CD14-positive monocyte (primary cell): ENCODE data around the gene DOCK4. TPM values are rescaled to one million over a fixed set of nuclear protein-coding genes. Genes with fewer than 3 reads are reported as not detected.
A peak's percentile ranks its signal among the peaks of the same experiment; 100 is the strongest.

Experiments
- DNase-seq, 3 donors: peaks; one replicate each; pipeline ENCODE4 v3.0.0-alpha.2; 2011 to 2022
- H2AFZ ChIP-seq: 2 replicates; pipeline ENCODE4 v1.6.0; 2012; ENCODE audit warnings: mild to moderate bottlenecking, low read depth, low read length, inconsistent platforms; ENCODE audit not compliant: insufficient read depth, poor library complexity, severe bottlenecking
- H3K27ac ChIP-seq, 2 donors: 1 replicate in 1 of 2; 2 replicates in 1 of 2; pipeline ENCODE4 v1.5.1; 2012 to 2013; ENCODE audit warnings: low read length in 2 of 2, control low read depth in 1 of 2, inconsistent platforms in 1 of 2, low read depth in 1 of 2, mild to moderate bottlenecking in 1 of 2
- H3K27me3 ChIP-seq, 2 donors: one replicate each; pipeline versions ENCODE4 v1.6.0 to v1.6.1; 2011 to 2013; ENCODE audit warnings: low read length in 2 of 2; ENCODE audit not compliant: control insufficient read depth in 2 of 2, insufficient read depth in 2 of 2
- H3K36me3 ChIP-seq, 2 donors: replicated peaks in 1 of 2; 1 replicate in 1 of 2; 2 replicates in 1 of 2; pipeline versions ENCODE4 v1.5.1 to v1.6.1; 2012 to 2013; ENCODE audit warnings: low read length in 2 of 2, control low read depth in 1 of 2, inconsistent platforms in 1 of 2, mild to moderate bottlenecking in 1 of 2; ENCODE audit not compliant: insufficient read depth in 2 of 2, control insufficient read depth in 1 of 2
- H3K4me1 ChIP-seq, 2 donors: 1 replicate in 1 of 2; 2 replicates in 1 of 2; pipeline versions ENCODE4 v1.5.1 to v1.6.1; 2012 to 2013; ENCODE audit warnings: low read length in 2 of 2, control low read depth in 1 of 2, inconsistent platforms in 1 of 2, mild to moderate bottlenecking in 1 of 2, moderate library complexity in 1 of 2; ENCODE audit not compliant: insufficient read depth in 2 of 2, control insufficient read depth in 1 of 2
- H3K4me2 ChIP-seq: replicated peaks from 2 replicates; pipeline ENCODE3; 2012; ENCODE audit warnings: low read length, moderate library complexity, mild to moderate bottlenecking; ENCODE audit not compliant: poor library complexity, severe bottlenecking; ENCODE audit errors: extremely low read depth
- H3K4me3 ChIP-seq, 3 experiments: fragments of 200-600 bp in 1 of 3; sonication (generic) in 1 of 3; replicated peaks in 1 of 3; 1 replicate in 2 of 3; 2 replicates in 1 of 3; pipeline ENCODE4 v1.5.1; 2011 to 2013; ENCODE audit warnings: low read length in 3 of 3, mild to moderate bottlenecking in 3 of 3, control low read depth in 2 of 3, low read depth in 2 of 3, inconsistent platforms in 1 of 3, moderate library complexity in 1 of 3
- H3K79me2 ChIP-seq: 2 replicates; pipeline ENCODE4 v1.6.0; 2012; ENCODE audit warnings: mild to moderate bottlenecking, control low read depth, inconsistent platforms, low read length, moderate library complexity; ENCODE audit not compliant: insufficient read depth
- H3K9ac ChIP-seq: 2 replicates; pipeline ENCODE4 v1.6.0; 2017; ENCODE audit warnings: low read length, mild to moderate bottlenecking; ENCODE audit not compliant: insufficient read depth, poor library complexity, severe bottlenecking
- H3K9me3 ChIP-seq, 2 donors: replicated peaks in 1 of 2; 1 replicate in 1 of 2; 2 replicates in 1 of 2; pipeline versions ENCODE4 v1.5.1 to v1.6.1; 2012 to 2013; ENCODE audit warnings: low read length in 2 of 2, control low read depth in 1 of 2; ENCODE audit not compliant: control insufficient read depth in 1 of 2, insufficient read depth in 1 of 2
- H4K20me1 ChIP-seq: 2 replicates; pipeline ENCODE4 v1.6.0; 2012; ENCODE audit warnings: mild to moderate bottlenecking, low read length, control low read depth, moderate library complexity; ENCODE audit not compliant: insufficient read depth
- H3K27ac Mint-ChIP-seq, 7 donors: one replicate each; pipeline ENCODE4 v1.8.0; 2020; ENCODE audit warnings: mild to moderate bottlenecking in 7 of 7, mixed read lengths in 7 of 7, moderate library complexity in 6 of 7, inconsistent platforms in 2 of 7
- H3K27me3 Mint-ChIP-seq, 3 donors: one replicate each; pipeline ENCODE4 v1.8.0; 2021 to 2022; ENCODE audit warnings: low read depth in 3 of 3, mild to moderate bottlenecking in 3 of 3, mixed read lengths in 3 of 3, moderate library complexity in 3 of 3, inconsistent platforms in 1 of 3
- H3K36me3 Mint-ChIP-seq, 2 donors: one replicate each; pipeline ENCODE4 v1.8.0; 2020; ENCODE audit warnings: mixed read lengths in 2 of 2, inconsistent platforms in 1 of 2, mild to moderate bottlenecking in 1 of 2
- H3K4me1 Mint-ChIP-seq: one replicate; pipeline ENCODE4 v1.8.0; 2020; ENCODE audit warnings: mild to moderate bottlenecking, mixed read lengths
- H3K4me3 Mint-ChIP-seq, 2 donors: one replicate each; pipeline ENCODE4 v1.8.0; 2020; ENCODE audit warnings: mild to moderate bottlenecking in 2 of 2, mixed read lengths in 2 of 2, moderate library complexity in 1 of 2
- H3K9me3 Mint-ChIP-seq, 7 donors: one replicate each; pipeline ENCODE4 v1.8.0; 2020 to 2022; ENCODE audit warnings: mixed read lengths in 7 of 7, mild to moderate bottlenecking in 6 of 7, moderate library complexity in 6 of 7, inconsistent platforms in 2 of 7
- WGBS: methylation state at CpG from one replicate; pipeline ENCODE4 v1.1.5; 2013; ENCODE audit warnings: missing lambda C conversion rate; ENCODE audit not compliant: insufficient coverage; 5-methylcytosine and 5-hydroxymethylcytosine counted together
- intact Hi-C, 2 donors: fragments of 100-400 bp; cut with micrococcal nuclease; formaldehyde crosslinking; loops; one replicate each; pipeline versions ENCODE4 v1.15.0 to v1.15.1; 2023
- polyA plus RNA-seq, 3 donors: library from polyadenylated mRNA; depleted of rRNA in 1 of 3; unstranded in 2 of 3; stranded (reverse) in 1 of 3; fragments of 300-500 nt in 2 of 3; fragments of >200 nt in 1 of 3; fragmentation: Illumina TruSeq in 2 of 3; gene quantifications; 1 replicate in 2 of 3; 2 replicates in 1 of 3; pipeline ENCODE4 v1.2.3, GENCODE V29; 2012 to 2021
- TF ChIP-seq, protein P1 (sequence below): fragments of 200-600 bp; IDR thresholded peaks from one replicate; pipeline ENCODE4 v1.8.0; 2022; ENCODE audit warnings: antibody characterized with exemption, mild to moderate bottlenecking

The DOCK4 gene
- polyA plus RNA-seq, 3 donors: 1.3 to 5.0 (median 2.7) TPM

DNA sequence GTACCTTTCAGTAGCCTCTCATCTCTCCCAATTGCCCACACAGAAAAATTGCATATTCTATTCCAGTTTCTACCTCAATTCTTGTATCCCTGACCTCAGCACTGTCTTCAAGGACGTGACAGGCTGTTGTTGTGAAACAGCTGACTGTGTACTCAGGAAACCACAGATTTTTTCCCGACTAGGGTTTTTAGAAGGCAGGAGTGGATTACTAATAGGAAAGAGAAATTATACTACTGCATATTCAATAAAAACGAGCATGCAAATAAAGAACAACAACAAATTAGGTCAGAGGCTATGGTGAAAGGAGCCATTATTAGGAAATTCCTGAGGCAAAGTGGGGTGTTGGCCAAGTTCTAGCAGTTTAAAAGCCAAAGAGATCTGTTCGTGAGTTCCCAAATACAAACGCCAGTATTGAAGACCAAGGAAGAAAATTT, 93.4 kb downstream of the DOCK4 start:
- Histone ChIP-seq H3K9ac (no peak overlapping the region), H3K79me2 (no peaks in the 10 kb centered on the region), H3K27me3 (no peaks in the 10 kb centered on the region), H3K9me3 (no peaks in the 10 kb centered on the region), H4K20me1 (no peaks in the 10 kb centered on the region), H3K4me3 (no peak overlapping the region), H3K36me3 (no peaks in the 10 kb centered on the region), H3K27ac (no peak overlapping the region), H2AFZ (no peak overlapping the region), H3K4me1 (peaks cover 0 to 7% of the 10 kb centered on the region in 2 donors), H3K4me2 (no peak overlapping the region)
- Mint-ChIP-seq H3K27me3 (peaks cover 2 to 6% (median 4%) of the 10 kb centered on the region in 3 donors), H3K4me1 (peaks cover 9% of the 10 kb centered on the region), H3K27ac (peak overlapping the region in 6 of 7 donors; percentile 15 to 89 (median 66)), H3K36me3 (no peaks in the 10 kb centered on the region), H3K4me3 (no peak overlapping the region), H3K9me3 (peaks cover 0 to 4% (median 0%) of the 10 kb centered on the region in 7 donors)
- WGBS: 54% methylated on average over 2 of the region's 5 CpGs
- peak; percentile 51 to 89 (median 83) for DNase-seq
- TF ChIP-seq, protein P1, sequence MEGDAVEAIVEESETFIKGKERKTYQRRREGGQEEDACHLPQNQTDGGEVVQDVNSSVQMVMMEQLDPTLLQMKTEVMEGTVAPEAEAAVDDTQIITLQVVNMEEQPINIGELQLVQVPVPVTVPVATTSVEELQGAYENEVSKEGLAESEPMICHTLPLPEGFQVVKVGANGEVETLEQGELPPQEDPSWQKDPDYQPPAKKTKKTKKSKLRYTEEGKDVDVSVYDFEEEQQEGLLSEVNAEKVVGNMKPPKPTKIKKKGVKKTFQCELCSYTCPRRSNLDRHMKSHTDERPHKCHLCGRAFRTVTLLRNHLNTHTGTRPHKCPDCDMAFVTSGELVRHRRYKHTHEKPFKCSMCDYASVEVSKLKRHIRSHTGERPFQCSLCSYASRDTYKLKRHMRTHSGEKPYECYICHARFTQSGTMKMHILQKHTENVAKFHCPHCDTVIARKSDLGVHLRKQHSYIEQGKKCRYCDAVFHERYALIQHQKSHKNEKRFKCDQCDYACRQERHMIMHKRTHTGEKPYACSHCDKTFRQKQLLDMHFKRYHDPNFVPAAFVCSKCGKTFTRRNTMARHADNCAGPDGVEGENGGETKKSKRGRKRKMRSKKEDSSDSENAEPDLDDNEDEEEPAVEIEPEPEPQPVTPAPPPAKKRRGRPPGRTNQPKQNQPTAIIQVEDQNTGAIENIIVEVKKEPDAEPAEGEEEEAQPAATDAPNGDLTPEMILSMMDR: no peak
- intact Hi-C loops: no loop called here

DNA sequence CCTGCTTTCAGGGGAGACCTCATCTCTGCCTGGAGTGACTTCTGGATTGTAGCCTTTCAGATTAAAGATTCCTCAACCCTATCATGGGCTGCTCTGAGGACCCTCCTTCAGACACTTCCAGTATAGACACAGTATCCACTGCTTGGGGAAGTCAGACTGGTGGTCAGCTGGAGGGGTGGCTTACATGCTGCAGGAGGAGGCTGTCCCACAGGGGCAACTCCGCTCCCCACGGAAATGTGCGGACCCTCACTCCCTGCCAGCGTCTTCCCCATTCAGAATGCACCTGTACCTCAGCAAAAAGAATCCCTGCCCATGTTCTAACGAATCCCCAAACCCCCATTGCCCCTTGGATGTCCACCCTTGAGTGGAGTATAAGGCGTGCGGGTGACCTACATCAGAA, 95.5 kb downstream of the DOCK4 start:
- 100% methylated on average over 2 of the region's 7 CpGs for WGBS
- H3K27me3 ChIP-seq: no peaks in the 10 kb centered on the region
- H3K36me3 Mint-ChIP-seq: no peaks in the 10 kb centered on the region
- H3K4me1 Mint-ChIP-seq: peaks cover 10% of the 10 kb centered on the region
- peaks cover 2 to 7% of the 10 kb centered on the region in 2 donors for H3K4me1 ChIP-seq
- H3K27ac Mint-ChIP-seq: no peak overlapping the region
- no peak overlapping the region for H3K27ac ChIP-seq
- no peak for DNase-seq
- H3K4me2 ChIP-seq: no peak overlapping the region
- no peaks in the 10 kb centered on the region for H4K20me1 ChIP-seq
- intact Hi-C loops: no loop called here
- no peak overlapping the region for H3K4me3 Mint-ChIP-seq
- no peak overlapping the region for H3K9ac ChIP-seq
- H3K9me3 Mint-ChIP-seq: peaks cover 0 to 4% (median 0%) of the 10 kb centered on the region in 7 donors
- H3K9me3 ChIP-seq: no peaks in the 10 kb centered on the region
- no peaks in the 10 kb centered on the region for H3K79me2 ChIP-seq
- TF ChIP-seq, protein P1: no peak
- H3K27me3 Mint-ChIP-seq: peaks cover 2 to 8% (median 3%) of the 10 kb centered on the region in 3 donors
- no peak overlapping the region for H2AFZ ChIP-seq
- H3K36me3 ChIP-seq: no peaks in the 10 kb centered on the region
- H3K4me3 ChIP-seq: no peak overlapping the region
